Stimulated activated CD8-positive, alpha-beta memory T cell treated with anti-CD3 and anti-CD28 coated beads, Interleukin-15, amount 100 ng/mL, for 48 hours (primary cell): Measurements from ENCODE around the gene ZNF724.

Experiments used
- DNase-seq, 2 donors: peaks; one replicate each; pipeline ENCODE4 v3.0.0-alpha.2; 2020; ENCODE audit warnings: low read depth in 2 of 2

The ZNF724 gene

GRCh38 chr19:23241419-23241818 is 8.8 kb downstream of the ZNF724 start:
- DNase-seq, result no peak

- no peak for DNase-seq
These were observed 27.1 kb downstream of the ZNF724 start for GRCh38 chr19:23222998-23223652.

- no peak for DNase-seq
These were observed 46.3 kb downstream of the ZNF724 start for GRCh38 chr19:23203841-23204344.

DNA sequence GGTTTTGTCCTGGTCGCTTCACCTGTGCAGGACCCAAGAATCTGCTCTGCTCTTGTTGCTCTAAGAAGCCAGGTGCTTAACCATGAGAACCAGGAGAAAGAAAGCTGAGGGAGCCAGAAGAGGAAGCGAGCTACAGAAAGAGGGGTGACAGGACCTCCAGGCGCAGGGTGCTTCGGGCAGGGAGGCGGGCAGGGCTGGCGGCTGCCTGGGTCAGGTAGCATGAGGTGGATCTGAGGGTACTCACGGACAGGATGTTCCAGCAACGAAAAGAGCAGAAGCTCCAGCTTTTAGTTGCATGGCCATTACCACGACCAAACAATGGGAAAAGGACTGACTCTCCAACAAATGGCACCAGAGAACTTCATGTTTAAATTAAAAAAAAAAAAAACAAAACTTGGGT is 59.9 kb downstream of the ZNF724 start:
- no peak for DNase-seq

DNA sequence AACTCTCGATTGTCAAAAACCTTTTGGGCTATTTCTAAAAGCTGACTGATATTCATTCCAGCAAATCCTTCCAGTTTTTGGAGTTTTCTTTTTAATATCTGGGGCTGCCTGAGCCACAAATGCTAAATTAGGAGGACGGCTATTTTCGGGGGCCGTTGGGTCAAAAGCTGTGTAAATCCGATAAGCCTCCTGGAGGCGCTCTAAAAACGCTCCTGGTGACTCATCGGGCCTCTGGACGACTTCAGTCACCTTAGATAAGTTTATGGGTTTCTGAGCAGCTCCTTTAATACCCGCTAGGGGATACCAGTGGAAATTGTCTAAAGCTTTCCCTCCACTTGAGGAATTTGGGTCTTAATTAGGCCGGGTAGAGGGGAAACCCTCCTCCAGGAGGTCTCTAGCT is 66.9 kb downstream of the ZNF724 start:
- DNase-seq, result no peak
